Kasumi-1 (cell line): Measurements from ENCODE around the gene JMJD4.
A peak's percentile ranks its signal among the peaks of the same experiment; 100 is the strongest.

Source experiments
- DNase-seq, 2 experiments: peaks; one replicate each; lab custom pipeline; 2025; lab: John Stamatoyannopoulos, UW

JMJD4 gene

GRCh38 chr1:227734856-227735538, at the start of gene JMJD4, which contains the start of gene SNAP47:
Gene JMJD4, minus strand, starts transcription at chr1:227735302. Its CDS starts 29 bp downstream, at chr1:227735273.
Gene SNAP47, plus strand, starts transcription at chr1:227735435. Its CDS starts 12,302 bp downstream, at chr1:227747737.
- DNase-seq, result peak; percentile 80 to 85

GRCh38 chr1:227782226-227782625, 47.1 kb upstream of the JMJD4 start:
- no peak for DNase-seq

GRCh38 chr1:227781314-227781930, 46.3 kb upstream of the JMJD4 start:
- DNase-seq, result no peak

GRCh38 chr1:227780101-227781044, 45.3 kb upstream of the JMJD4 start:
- DNase-seq, result no peak

- no peak for DNase-seq
These were observed 44.6 kb upstream of the JMJD4 start for GRCh38 chr1:227779685-227780084.

- DNase-seq, result no peak
These were observed 43.9 kb upstream of the JMJD4 start for GRCh38 chr1:227779021-227779441.

- no peak for DNase-seq
These were observed 43.4 kb upstream of the JMJD4 start for GRCh38 chr1:227778401-227778947.

- no peak for DNase-seq
These were observed 42.5 kb upstream of the JMJD4 start for GRCh38 chr1:227777646-227778045.

- DNase-seq, result no peak
These were observed 42.1 kb upstream of the JMJD4 start for GRCh38 chr1:227777156-227777555.

- DNase-seq, result no peak
These were observed 41.2 kb upstream of the JMJD4 start for GRCh38 chr1:227776331-227776771.

- no peak for DNase-seq
These were observed 40.7 kb upstream of the JMJD4 start for GRCh38 chr1:227775841-227776240.

- DNase-seq, result no peak
These were observed 39.9 kb upstream of the JMJD4 start for GRCh38 chr1:227774821-227775661.

- DNase-seq, result no peak
These were observed 39.1 kb upstream of the JMJD4 start for GRCh38 chr1:227774051-227774731.

- DNase-seq, result no peak
These were observed 38.5 kb upstream of the JMJD4 start for GRCh38 chr1:227773558-227773957.

- DNase-seq, result no peak
These were observed 36.7 kb upstream of the JMJD4 start for GRCh38 chr1:227771771-227772170.

GRCh38 chr1:227771326-227771725, 36.2 kb upstream of the JMJD4 start:
- DNase-seq, result no peak

GRCh38 chr1:227770812-227771211, 35.7 kb upstream of the JMJD4 start:
- DNase-seq, result no peak

GRCh38 chr1:227769936-227770494, 34.9 kb upstream of the JMJD4 start:
- no peak for DNase-seq

GRCh38 chr1:227769047-227769935, 34.2 kb upstream of the JMJD4 start:
- DNase-seq, result no peak
